Measurements from ENCODE around the gene POM121. TPM values are rescaled to one million over a fixed set of nuclear protein-coding genes. Genes with fewer than 3 reads are reported as not detected.
"Not testable (repeated sequence)": the region's sequence is repeated elsewhere in the genome, so short reads cannot be mapped to it uniquely, and the experiment has no call there.

POM121 gene
- total and polyA plus RNA-seq, 8 donors, result 7.5 to 66.3 (median 16.1) TPM

GRCh38 chr7:72954563-72955198 lies 29.8 kb downstream of the POM121 start:
- H3K36me3 ChIP-seq; H3K27me3 ChIP-seq; H3K27ac ChIP-seq; H3K4me1 ChIP-seq; DNase-seq; H3K9me3 ChIP-seq; intact Hi-C loops (cut with DNase I; ENCODE audit: low total_unique reads): not testable (repeated sequence)
- peak overlapping the region; percentile 36 to 47 (median 40) for H3K4me3 ChIP-seq
- WGBS, 5 donors, result 0 to 61% (median 13%) methylated on average over 2 to 17 of the region's 45 CpGs

GRCh38 chr7:72960029-72960428 lies 35.1 kb downstream of the POM121 start:
- H3K9me3 ChIP-seq; H3K27me3 ChIP-seq; intact Hi-C loops (cut with DNase I; ENCODE audit: low total_unique reads); H3K27ac ChIP-seq; H3K4me1 ChIP-seq; H3K36me3 ChIP-seq; H3K4me3 ChIP-seq; DNase-seq: not testable (repeated sequence)
- WGBS, 5 donors, result 73 to 93% (median 87%) methylated on average over 2 to 4 of the region's 18 CpGs; no CpG with 5 or more reads in 1 of the 5 donors

GRCh38 chr7:72960626-72961345 lies 35.9 kb downstream of the POM121 start:
- H3K27me3 ChIP-seq; H3K4me3 ChIP-seq; H3K27ac ChIP-seq; H3K4me1 ChIP-seq; DNase-seq; H3K36me3 ChIP-seq; intact Hi-C loops (cut with DNase I; ENCODE audit: low total_unique reads); H3K9me3 ChIP-seq: not testable (repeated sequence)
- WGBS, 5 donors, result no CpG with 5 or more reads among the region's 20 CpGs

- H3K4me1 ChIP-seq; H3K27me3 ChIP-seq; H3K9me3 ChIP-seq; H3K36me3 ChIP-seq; DNase-seq; H3K27ac ChIP-seq; intact Hi-C loops (cut with DNase I; ENCODE audit: low total_unique reads); H3K4me3 ChIP-seq: not testable (repeated sequence)
- WGBS, 5 donors, result no CpG with 5 or more reads among the region's 9 CpGs
Observed at GRCh38 chr7:72961346-72961650, 36.4 kb downstream of the POM121 start.

- H3K4me1 ChIP-seq; H3K4me3 ChIP-seq; H3K27me3 ChIP-seq; H3K9me3 ChIP-seq; DNase-seq; H3K36me3 ChIP-seq; intact Hi-C loops (cut with DNase I; ENCODE audit: low total_unique reads); H3K27ac ChIP-seq: not testable (repeated sequence)
- 63 to 82% (median 73%) methylated on average over 1 to 4 of the region's 8 CpGs; no CpG with 5 or more reads in 1 of the 5 donors for WGBS, 5 donors
Observed at GRCh38 chr7:72963056-72963455, 38.2 kb downstream of the POM121 start.

- no CpG with 5 or more reads among the region's 31 CpGs for WGBS, 5 donors
- not testable (repeated sequence) for DNase-seq
Observed at GRCh38 chr7:72965186-72965975, 40.5 kb downstream of the POM121 start.

GRCh38 chr7:72966892-72967291 lies 42.0 kb downstream of the POM121 start:
- H3K9me3 ChIP-seq, H3K4me3 ChIP-seq: not testable (repeated sequence)

More at GRCh38 chr7:72965186-72965975, 40.5 kb downstream of the POM121 start:
- intact Hi-C loops (cut with DNase I; ENCODE audit: low total_unique reads); H3K4me3 ChIP-seq; H3K27me3 ChIP-seq; H3K27ac ChIP-seq; H3K9me3 ChIP-seq; H3K36me3 ChIP-seq; H3K4me1 ChIP-seq: not testable (repeated sequence)

GRCh38 chr7:72968980-72969516 lies 44.2 kb downstream of the POM121 start, which contains the start of gene TRIM74:
Gene TRIM74, minus strand, starts transcription at chr7:72969466. Its CDS starts 3,309 bp downstream, at chr7:72966157.
- intact Hi-C loops (cut with DNase I; ENCODE audit: low total_unique reads); H3K4me3 ChIP-seq; H3K9me3 ChIP-seq; H3K27me3 ChIP-seq; H3K27ac ChIP-seq; DNase-seq; H3K36me3 ChIP-seq; H3K4me1 ChIP-seq: not testable (repeated sequence)
- 45 to 53% (median 48%) methylated on average over 10 to 11 of the region's 36 CpGs; no CpG with 5 or more reads in 1 of the 5 donors for WGBS, 5 donors

More at GRCh38 chr7:72966892-72967291, 42.0 kb downstream of the POM121 start:
- intact Hi-C loops (cut with DNase I; ENCODE audit: low total_unique reads); H3K27ac ChIP-seq; H3K4me1 ChIP-seq; H3K27me3 ChIP-seq; H3K36me3 ChIP-seq: not testable (repeated sequence)
- WGBS, 5 donors, result 25 to 62% (median 35%) methylated on average over 2 of the region's 3 CpGs; no CpG with 5 or more reads in 2 of the 5 donors
- DNase-seq, result peak in 1 of 2 donors; percentile 29

- H3K9me3 ChIP-seq; intact Hi-C loops (cut with DNase I; ENCODE audit: low total_unique reads); H3K36me3 ChIP-seq; H3K27ac ChIP-seq; H3K27me3 ChIP-seq; DNase-seq; H3K4me3 ChIP-seq; H3K4me1 ChIP-seq: not testable (repeated sequence)
- 27 to 49% (median 38%) methylated on average over 6 to 14 of the region's 29 CpGs; no CpG with 5 or more reads in 1 of the 5 donors for WGBS, 5 donors
Observed at GRCh38 chr7:72969688-72970087, 44.8 kb downstream of the POM121 start.

- DNase-seq; H3K27me3 ChIP-seq; H3K9me3 ChIP-seq; H3K36me3 ChIP-seq; H3K27ac ChIP-seq; H3K4me3 ChIP-seq; H3K4me1 ChIP-seq; intact Hi-C loops (cut with DNase I; ENCODE audit: low total_unique reads): not testable (repeated sequence)
- WGBS, 5 donors, result no CpG with 5 or more reads among the region's 6 CpGs
Observed at GRCh38 chr7:72971505-72971904, 46.6 kb downstream of the POM121 start.

GRCh38 chr7:72974781-72975180 lies 49.9 kb downstream of the POM121 start:
- DNase-seq; H3K36me3 ChIP-seq; H3K4me1 ChIP-seq; H3K9me3 ChIP-seq; H3K4me3 ChIP-seq; H3K27me3 ChIP-seq; intact Hi-C loops (cut with DNase I; ENCODE audit: low total_unique reads); H3K27ac ChIP-seq: not testable (repeated sequence)
- WGBS, 5 donors, result 88 to 100% (median 96%) methylated on average over 2 to 4 of the region's 7 CpGs

All from stomach (tissue), 9 donors.